ENCODE results near the gene PDIA2. TPM values are rescaled to one million over a fixed set of nuclear protein-coding genes. Genes with fewer than 3 reads are reported as not detected.

The PDIA2 gene
- total RNA-seq, 1 donor from 2014 or later = not detected

- Mint-ChIP-seq H3K27ac (no peak overlapping the region), H3K27me3 (no peaks in the 10 kb centered on the region), H3K4me1 (peaks cover 8% of the 10 kb centered on the region), H3K36me3 (ENCODE audit: low read depth) (peaks cover 61% of the 10 kb centered on the region), H3K9me3 (no peaks in the 10 kb centered on the region), H3K4me3 (no peak overlapping the region)
- DNase-seq (no peak), ATAC-seq (ENCODE audit: low read depth) (no peak)
- POLR2A ChIA-PET = no interaction called here
- CTCF ChIA-PET = no interaction called here
- TF ChIP-seq, protein P1, sequence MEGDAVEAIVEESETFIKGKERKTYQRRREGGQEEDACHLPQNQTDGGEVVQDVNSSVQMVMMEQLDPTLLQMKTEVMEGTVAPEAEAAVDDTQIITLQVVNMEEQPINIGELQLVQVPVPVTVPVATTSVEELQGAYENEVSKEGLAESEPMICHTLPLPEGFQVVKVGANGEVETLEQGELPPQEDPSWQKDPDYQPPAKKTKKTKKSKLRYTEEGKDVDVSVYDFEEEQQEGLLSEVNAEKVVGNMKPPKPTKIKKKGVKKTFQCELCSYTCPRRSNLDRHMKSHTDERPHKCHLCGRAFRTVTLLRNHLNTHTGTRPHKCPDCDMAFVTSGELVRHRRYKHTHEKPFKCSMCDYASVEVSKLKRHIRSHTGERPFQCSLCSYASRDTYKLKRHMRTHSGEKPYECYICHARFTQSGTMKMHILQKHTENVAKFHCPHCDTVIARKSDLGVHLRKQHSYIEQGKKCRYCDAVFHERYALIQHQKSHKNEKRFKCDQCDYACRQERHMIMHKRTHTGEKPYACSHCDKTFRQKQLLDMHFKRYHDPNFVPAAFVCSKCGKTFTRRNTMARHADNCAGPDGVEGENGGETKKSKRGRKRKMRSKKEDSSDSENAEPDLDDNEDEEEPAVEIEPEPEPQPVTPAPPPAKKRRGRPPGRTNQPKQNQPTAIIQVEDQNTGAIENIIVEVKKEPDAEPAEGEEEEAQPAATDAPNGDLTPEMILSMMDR (IDR thresholded peaks at IDR 0.05) = no peak
- intact Hi-C loops (cut with micrococcal nuclease) = no loop called here
Observed at GRCh38 chr16:311725-312124, 28.8 kb downstream of the PDIA2 start.

DNA sequence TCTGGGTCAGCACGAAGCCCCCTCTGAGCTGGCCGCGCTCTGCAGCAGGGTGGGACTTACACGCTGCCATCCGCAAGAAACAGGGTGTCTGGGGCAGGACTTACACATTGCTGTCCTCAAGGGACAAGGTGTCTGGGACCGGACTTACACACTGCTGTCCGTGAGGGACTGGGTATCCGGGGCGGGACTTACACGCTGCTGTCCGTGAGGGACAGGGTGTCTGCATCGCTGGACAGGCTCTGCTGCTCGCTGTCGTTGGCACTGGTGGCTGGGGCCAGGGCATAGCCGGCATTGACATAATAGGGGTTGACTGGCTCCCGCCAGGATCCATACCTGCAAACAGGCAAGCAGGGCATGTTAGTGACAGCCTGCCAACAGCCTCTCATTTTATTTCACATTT lies 31.4 kb downstream of the PDIA2 start:
- intact Hi-C loops (cut with micrococcal nuclease) = no loop called here
- Mint-ChIP-seq H3K4me3 (no peak overlapping the region), H3K36me3 (ENCODE audit: low read depth) (peaks cover 61% of the 10 kb centered on the region)

DNA sequence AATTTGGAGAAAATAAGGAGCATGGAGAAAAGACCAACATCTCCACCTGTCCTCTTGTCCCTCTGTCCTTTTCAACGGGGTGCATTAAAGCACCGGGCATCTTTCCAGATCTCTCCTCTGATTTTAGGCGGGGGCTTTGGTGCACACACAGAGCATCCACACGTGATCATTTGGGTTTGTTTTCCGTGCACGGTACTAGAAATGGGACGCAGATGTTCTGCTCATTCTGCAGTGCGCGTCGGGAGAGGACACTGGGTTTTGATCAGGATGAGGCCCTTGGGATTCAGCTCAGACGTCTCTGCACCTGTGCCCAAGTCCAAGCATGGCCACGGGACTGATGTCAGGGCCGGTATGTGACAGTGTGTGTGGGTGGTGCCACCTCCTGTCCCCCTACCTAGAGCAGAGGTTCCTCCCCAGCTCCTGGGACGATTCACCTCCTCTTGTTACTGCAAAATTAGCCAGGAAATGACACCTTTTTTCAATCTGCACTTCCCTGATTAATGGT lies 31.9 kb downstream of the PDIA2 start:
- peaks cover 11% of the 10 kb centered on the region for H3K4me1 Mint-ChIP-seq
- TF ChIP-seq, protein P1 (IDR thresholded peaks at IDR 0.05) = no peak
- no peak overlapping the region for H3K4me3 Mint-ChIP-seq
- POLR2A ChIA-PET = no interaction called here
- intact Hi-C loops (cut with micrococcal nuclease) = no loop called here
- H3K27ac Mint-ChIP-seq = no peak overlapping the region
- H3K36me3 Mint-ChIP-seq (ENCODE audit: low read depth) = peaks cover 61% of the 10 kb centered on the region
- H3K27me3 Mint-ChIP-seq = no peaks in the 10 kb centered on the region
- no peaks in the 10 kb centered on the region for H3K9me3 Mint-ChIP-seq
- CTCF ChIA-PET = no interaction called here
- DNase-seq = no peak
- no peak for ATAC-seq (ENCODE audit: low read depth)

More for the DNA sequence above, 31.4 kb downstream of the PDIA2 start:
- ChIA-PET POLR2A (no interaction called here), CTCF (no interaction called here)
- ATAC-seq (ENCODE audit: low read depth) = no peak
- H3K27me3 Mint-ChIP-seq = no peaks in the 10 kb centered on the region
- no peak overlapping the region for H3K27ac Mint-ChIP-seq
- DNase-seq = no peak
- H3K4me1 Mint-ChIP-seq = peaks cover 10% of the 10 kb centered on the region
- TF ChIP-seq, protein P1 (IDR thresholded peaks at IDR 0.05) = no peak
- no peaks in the 10 kb centered on the region for H3K9me3 Mint-ChIP-seq

DNA sequence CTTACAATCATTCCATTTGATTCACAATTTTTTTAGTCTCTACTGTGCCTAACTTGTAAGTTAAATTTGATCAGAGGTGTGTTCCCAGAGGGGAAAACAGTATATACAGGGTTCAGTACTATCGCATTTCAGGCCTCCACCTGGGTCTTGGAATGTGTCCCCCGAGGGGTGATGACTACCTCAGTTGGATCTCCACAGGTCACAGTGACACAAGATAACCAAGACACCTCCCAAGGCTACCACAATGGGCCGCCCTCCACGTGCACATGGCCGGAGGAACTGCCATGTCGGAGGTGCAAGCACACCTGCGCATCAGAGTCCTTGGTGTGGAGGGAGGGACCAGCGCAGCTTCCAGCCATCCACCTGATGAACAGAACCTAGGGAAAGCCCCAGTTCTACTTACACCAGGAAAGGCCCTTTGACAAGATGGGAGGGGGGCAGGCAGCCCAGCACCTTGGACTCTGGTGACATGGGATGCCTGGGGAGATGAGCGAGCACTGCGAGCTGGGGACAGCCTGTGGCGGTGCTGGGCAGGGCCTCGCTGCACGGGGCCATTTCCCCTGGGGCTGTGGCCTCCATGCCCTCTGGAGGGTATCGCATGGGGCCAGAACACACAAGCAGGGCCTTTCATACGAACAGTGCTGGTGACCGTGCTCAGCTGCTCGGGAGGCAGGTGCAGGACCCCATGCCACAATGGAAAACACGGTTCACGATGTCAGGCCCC lies 33.9 kb downstream of the PDIA2 start:
- TF ChIP-seq, protein P1 (IDR thresholded peaks at IDR 0.05) = no peak
- POLR2A ChIA-PET = no interaction called here
- Mint-ChIP-seq H3K9me3 (no peaks in the 10 kb centered on the region), H3K27ac (no peak overlapping the region), H3K4me3 (no peak overlapping the region), H3K36me3 (ENCODE audit: low read depth) (peaks cover 55% of the 10 kb centered on the region), H3K27me3 (no peaks in the 10 kb centered on the region), H3K4me1 (peaks cover 17% of the 10 kb centered on the region)
- CTCF ChIA-PET = no interaction called here
- ATAC-seq (ENCODE audit: low read depth) = no peak
- DNase-seq = no peak
- intact Hi-C loops (cut with micrococcal nuclease) = no loop called here

DNA sequence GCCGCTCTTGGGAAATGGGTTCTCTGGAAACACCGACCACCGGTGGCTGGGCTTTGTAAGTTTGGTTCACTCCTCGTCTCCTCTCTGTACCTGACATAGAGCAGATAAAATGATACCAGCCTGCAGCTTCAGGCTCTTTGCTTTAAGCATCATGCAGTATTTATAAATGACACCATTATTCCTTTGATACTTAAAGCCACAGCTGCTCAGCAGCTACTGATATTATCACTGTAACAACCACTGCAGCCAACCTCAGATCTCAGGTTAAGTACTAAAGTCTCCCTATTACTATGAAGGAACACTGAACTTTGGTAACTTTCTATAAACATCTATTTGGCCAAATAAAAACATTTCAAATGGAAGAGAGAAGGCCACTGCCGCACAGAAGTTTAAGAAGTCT lies 34.6 kb downstream of the PDIA2 start:
- Mint-ChIP-seq H3K9me3 (no peaks in the 10 kb centered on the region), H3K4me1 (peaks cover 19% of the 10 kb centered on the region), H3K27me3 (no peaks in the 10 kb centered on the region), H3K4me3 (no peak overlapping the region), H3K27ac (no peak overlapping the region), H3K36me3 (ENCODE audit: low read depth) (peaks cover 48% of the 10 kb centered on the region)
- ChIA-PET CTCF (no interaction called here), POLR2A (no interaction called here)
- DNase-seq (no peak), ATAC-seq (ENCODE audit: low read depth) (no peak)
- intact Hi-C loops (cut with micrococcal nuclease) = no loop called here
- TF ChIP-seq, protein P1 (IDR thresholded peaks at IDR 0.05) = no peak

Data from activated B cell treated with CpG ODN at 0.5 μM for 24 hours (primary cell).